ENCODE data around the gene PHGDH. TPM values are rescaled to one million over a fixed set of nuclear protein-coding genes. Genes with fewer than 3 reads are reported as not detected.

Gene PHGDH
- total RNA-seq, 4 donors from 2014 or later = 16.7 to 34.9 (median 26.4) TPM

- TF ChIP-seq POLR2A (IDR thresholded peaks at IDR 0.05) (no peak), POLR2AphosphoS5 (IDR thresholded peaks at IDR 0.05) (no peak), CTCF (IDR thresholded peaks at IDR 0.05) (no peak), EP300 (IDR thresholded peaks at IDR 0.05) (no peak)
Measured at GRCh38 chr1:119733754-119734153, 22.0 kb downstream of the PHGDH start.

GRCh38 chr1:119735217-119735616, 23.5 kb downstream of the PHGDH start:
- WGBS, 2 donors (ENCODE audit: low coverage in 1 of 2) = 94% methylated on average over 2 of the region's 14 CpGs; no CpG with 5 or more reads in 1 of the 2 donors
- no peaks in the 10 kb centered on the region for H3K27me3 ChIP-seq
- no peak for ATAC-seq
- TF ChIP-seq POLR2A (IDR thresholded peaks at IDR 0.05) (no peak), POLR2AphosphoS5 (IDR thresholded peaks at IDR 0.05) (no peak), EP300 (IDR thresholded peaks at IDR 0.05) (no peak), CTCF (IDR thresholded peaks at IDR 0.05) (no peak)
- H3K9me3 ChIP-seq = no peaks in the 10 kb centered on the region
- peaks cover 0 to 80% of the 10 kb centered on the region in 2 donors for H3K36me3 ChIP-seq
- H3K27ac ChIP-seq = no peak overlapping the region
- no peak overlapping the region for H3K4me3 ChIP-seq
- H3K4me1 ChIP-seq = peaks cover 0 to 3% (median 0%) of the 10 kb centered on the region in 3 donors

More at GRCh38 chr1:119733754-119734153, 22.0 kb downstream of the PHGDH start:
- H3K4me1 ChIP-seq = peaks cover 0 to 3% (median 0%) of the 10 kb centered on the region in 3 donors
- no peak overlapping the region for H3K4me3 ChIP-seq
- no peaks in the 10 kb centered on the region for H3K9me3 ChIP-seq
- no peak overlapping the region for H3K27ac ChIP-seq
- no peak for ATAC-seq
- 91 to 100% methylated on average over 1 to 3 of the region's 3 CpGs for WGBS, 2 donors (ENCODE audit: low coverage in 1 of 2)
- H3K27me3 ChIP-seq = no peaks in the 10 kb centered on the region
- peaks cover 0 to 92% of the 10 kb centered on the region in 2 donors for H3K36me3 ChIP-seq

- H3K27ac ChIP-seq = no peak overlapping the region
- WGBS, 2 donors (ENCODE audit: low coverage in 1 of 2) = 100% methylated on average over 2 of the region's 2 CpGs; no CpG with 5 or more reads in 1 of the 2 donors
Measured at GRCh38 chr1:119736649-119737039, 24.9 kb downstream of the PHGDH start.

GRCh38 chr1:119737040-119737682, 25.4 kb downstream of the PHGDH start:
- no peaks in the 10 kb centered on the region for H3K27me3 ChIP-seq

More at GRCh38 chr1:119736649-119737039, 24.9 kb downstream of the PHGDH start:
- TF ChIP-seq POLR2AphosphoS5 (IDR thresholded peaks at IDR 0.05) = no peak
- no peak for TF ChIP-seq CTCF (IDR thresholded peaks at IDR 0.05)
- TF ChIP-seq EP300 (IDR thresholded peaks at IDR 0.05) = no peak
- TF ChIP-seq POLR2A (IDR thresholded peaks at IDR 0.05) = no peak
- Histone ChIP-seq H3K27me3 (no peaks in the 10 kb centered on the region), H3K4me1 (peaks cover 0 to 4% (median under 1%) of the 10 kb centered on the region in 3 donors), H3K4me3 (no peak overlapping the region), H3K9me3 (no peaks in the 10 kb centered on the region), H3K36me3 (peaks cover 0 to 67% of the 10 kb centered on the region in 2 donors)
- no peak for ATAC-seq

GRCh38 chr1:119738100-119738720, 26.5 kb downstream of the PHGDH start:
- no peak for TF ChIP-seq CTCF (IDR thresholded peaks at IDR 0.05)
- TF ChIP-seq POLR2A (IDR thresholded peaks at IDR 0.05) = no peak
- TF ChIP-seq POLR2AphosphoS5 (IDR thresholded peaks at IDR 0.05) = no peak
- H3K9me3 ChIP-seq = no peaks in the 10 kb centered on the region

More at GRCh38 chr1:119737040-119737682, 25.4 kb downstream of the PHGDH start:
- H3K9me3 ChIP-seq = no peaks in the 10 kb centered on the region
- no peak for ATAC-seq
- WGBS, 2 donors (ENCODE audit: low coverage in 1 of 2) = 50 to 67% methylated on average over 1 to 2 of the region's 16 CpGs
- H3K4me1 ChIP-seq = peaks cover 0 to 8% (median 6%) of the 10 kb centered on the region in 3 donors
- no peak for TF ChIP-seq POLR2AphosphoS5 (IDR thresholded peaks at IDR 0.05)
- H3K27ac ChIP-seq = no peak overlapping the region
- peaks cover 0 to 62% of the 10 kb centered on the region in 2 donors for H3K36me3 ChIP-seq
- H3K4me3 ChIP-seq = no peak overlapping the region

More at GRCh38 chr1:119738100-119738720, 26.5 kb downstream of the PHGDH start:
- Histone ChIP-seq H3K4me1 (peaks cover 0 to 16% (median 14%) of the 10 kb centered on the region in 3 donors), H3K4me3 (no peak overlapping the region), H3K27me3 (no peaks in the 10 kb centered on the region), H3K27ac (no peak overlapping the region), H3K36me3 (peaks cover 0 to 52% of the 10 kb centered on the region in 2 donors)
- ATAC-seq = no peak
- WGBS, 2 donors (ENCODE audit: low coverage in 1 of 2) = 80% methylated on average over 1 of the region's 7 CpGs; no CpG with 5 or more reads in 1 of the 2 donors
